ENCODE measurements around the gene TM4SF20.

- TF ChIP-seq EMX1 (CRISPR knock-in tag; IDR thresholded peaks at IDR 0.05) (no peak), CTCF (IDR thresholded peaks at IDR 0.05) (no peak), ATF3 (CRISPR knock-in tag; conservative IDR thresholded peaks at IDR 0.05) (no peak), CREB1 (CRISPR knock-in tag; IDR thresholded peaks at IDR 0.05) (no peak), MAX (CRISPR knock-in tag; IDR thresholded peaks at IDR 0.05) (no peak), NR2C2 (CRISPR knock-in tag; IDR thresholded peaks at IDR 0.05) (no peak), E2F4 (CRISPR knock-in tag; IDR thresholded peaks at IDR 0.05; ENCODE audit: borderline replicate concordance, low read depth) (no peak), ATF6 (CRISPR knock-in tag; IDR thresholded peaks at IDR 0.05) (no peak), FOXK1 (CRISPR knock-in tag; IDR thresholded peaks at IDR 0.05) (no peak), TEAD4 (CRISPR knock-in tag; IDR thresholded peaks at IDR 0.05) (no peak), FOXJ3 (CRISPR knock-in tag; IDR thresholded peaks at IDR 0.05; ENCODE audit: borderline replicate concordance) (no peak)
Observed at GRCh38 chr2:227323818-227324217, 55.3 kb downstream of the TM4SF20 start.

Measured in WTC11 (cell line).